G401.6 (cell line): Measurements from ENCODE around the gene NEIL1.

Source experiments
- FAIRE-seq: peaks from 2 replicates; lab custom pipeline; 2012; peaks lifted over from hg19 to GRCh38; lab: Jason Lieb, UNC

NEIL1 gene

GRCh38 chr15:75383986-75384385 is 37.1 kb downstream of the NEIL1 start:
- FAIRE-seq: peak; percentile 47

DNA sequence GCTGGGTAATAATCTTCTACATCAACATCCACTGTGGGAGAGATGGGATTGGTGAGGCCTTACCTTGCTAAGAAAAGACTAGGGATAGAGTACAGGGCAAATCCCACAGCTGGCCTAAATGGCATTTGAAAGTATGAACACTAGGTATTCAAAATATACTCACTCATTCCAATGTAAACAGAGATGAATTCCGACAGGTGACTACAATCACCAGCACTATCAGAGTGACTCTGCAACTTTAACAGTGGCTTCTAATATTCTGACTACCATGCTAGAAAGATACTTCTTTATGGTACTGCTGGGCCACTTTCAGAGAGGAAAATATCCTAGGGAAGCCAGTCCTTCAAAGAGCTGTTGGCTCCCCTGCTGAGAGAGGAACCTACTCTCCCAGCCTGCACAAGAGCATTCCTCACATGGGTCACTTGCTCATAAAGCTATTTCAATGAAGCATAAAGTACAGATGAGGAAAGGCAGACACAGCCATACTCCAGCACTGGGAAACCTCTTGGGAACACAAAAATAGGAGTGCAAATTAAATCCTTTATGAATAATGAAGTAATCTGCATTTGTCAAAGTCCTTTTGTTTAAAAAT is 43.0 kb downstream of the NEIL1 start:
- no peak for FAIRE-seq

- no peak for FAIRE-seq
Measured at GRCh38 chr15:75397494-75397893, 50.7 kb downstream of the NEIL1 start.

DNA sequence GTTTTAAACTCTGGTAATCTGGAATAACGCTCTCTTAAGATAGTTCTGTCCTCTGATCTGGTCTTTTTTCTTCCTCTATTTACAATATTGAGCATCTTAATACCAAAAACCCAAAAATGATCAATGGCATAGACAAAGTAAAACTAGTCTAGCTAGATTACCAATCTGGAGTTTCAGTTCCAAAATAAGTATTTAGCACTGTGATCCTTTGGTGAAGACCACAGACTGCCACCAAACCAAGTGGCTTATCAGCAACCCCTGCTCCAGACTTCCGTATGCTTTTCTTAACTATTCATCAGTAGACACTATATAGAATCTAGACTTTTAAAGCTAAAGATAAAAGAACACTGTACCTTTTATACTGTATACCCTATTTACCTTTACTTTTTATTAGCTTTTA is 57.1 kb downstream of the NEIL1 start:
- FAIRE-seq: no peak
